ENCODE data around the gene NEAT1.
"Not testable (repeated sequence)": the region's sequence is repeated elsewhere in the genome, so short reads cannot be mapped to it uniquely, and the experiment has no call there.

- not testable (repeated sequence) for TF ChIP-seq CTCF, POLR2A (IDR thresholded peaks at IDR 0.05)
Observed at GRCh38 chr11:65452259-65452658, 29.7 kb downstream of the NEAT1 start.

Data from body of pancreas (tissue), 4 donors.